Measurements from ENCODE around the gene SLC46A1. TPM values are rescaled to one million over a fixed set of nuclear protein-coding genes. Genes with fewer than 3 reads are reported as not detected.

The SLC46A1 gene
- total and polyA plus RNA-seq, 10 of the 15 experiments (the other 5 are each of a cell fraction or from before 2014, with no cell fraction given) = 1.7 to 6.9 (median 4.0) TPM

DNA sequence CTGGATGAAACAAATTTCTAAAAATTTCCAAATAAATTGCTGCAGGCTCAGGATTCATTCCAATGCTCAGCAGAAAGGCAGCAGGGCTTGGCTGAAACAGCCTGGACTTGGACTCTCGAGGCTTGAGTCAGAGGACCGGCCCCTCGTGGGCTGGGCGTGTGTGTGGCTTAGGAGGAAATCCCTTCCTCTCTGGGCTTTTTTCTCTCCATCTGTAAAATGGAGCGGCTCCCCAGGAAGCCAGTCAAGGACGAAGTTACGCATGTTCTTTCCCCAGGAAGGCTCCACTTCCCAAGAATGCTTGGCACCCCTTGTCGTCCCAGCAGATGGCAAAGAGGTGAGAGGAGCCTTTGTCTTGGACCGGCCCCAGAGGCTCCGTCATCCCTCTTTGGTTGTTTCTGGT is 13.5 kb downstream of the SLC46A1 start:
- ATAC-seq (no peak), FAIRE-seq (no peak), DNase-seq (ENCODE audit: low read depth, low spot score) (no peak)
- BruUV-seq (replicated peaks) = no TSS peak
- Histone ChIP-seq H4K20me1 (ENCODE audit: control insufficient read depth, insufficient read depth) (no peaks in the 10 kb centered on the region), H3K4me2 (ENCODE audit: control insufficient read depth, insufficient read depth) (no peak overlapping the region), H3K4me3 (no peak overlapping the region), H3K27me3 (replicated peaks in 1 of 2; ENCODE audit: control insufficient read depth in 2 of 2, insufficient read depth in 2 of 2, low read length in 1 of 2) (no peaks in the 10 kb centered on the region), H3K36me3 (ENCODE audit: control insufficient read depth in 2 of 2, insufficient read depth in 2 of 2, low read length in 1 of 2) (peaks cover 0 to 15% of the 10 kb centered on the region in 2 experiments; a peak in 3 of 4 replicates), H2AFZ (ENCODE audit: control insufficient read depth, low read depth, low read length) (no peak overlapping the region), H3K9me3 (replicated peaks; ENCODE audit: control insufficient read depth, insufficient read depth, low read length) (no peaks in the 10 kb centered on the region), H3K9ac (ENCODE audit: control insufficient read depth, insufficient read depth, low read length) (no peak overlapping the region), H3K27ac (ENCODE audit: control insufficient read depth, insufficient read depth) (no peak overlapping the region), H3K79me2 (ENCODE audit: control insufficient read depth, insufficient read depth, low read length) (no peaks in the 10 kb centered on the region), H3K4me1 (ENCODE audit: control insufficient read depth, insufficient read depth, low read length) (no peaks in the 10 kb centered on the region)
- POLR2A ChIA-PET = no interaction called here
- RAD21 ChIA-PET (ENCODE audit: unreplicated experiment) = no interaction called here
- CTCF ChIA-PET = interaction anchor here (1.7 kb wide), 1 partner anchor 24 kb away, joined by 5 read pairs; no protein-coding TSS in a partner anchor
- WGBS (ENCODE audit: insufficient coverage, insufficient replicate concordance, low lambda C conversion rate, missing lambda C conversion rate) = 98% methylated on average over 10 of the region's 10 CpGs
- intact Hi-C loops (cut with micrococcal nuclease; ENCODE audit: unreplicated experiment) (no loop called here), in situ Hi-C loops (cut with MboI) (no loop called here)
- TF ChIP-seq SMAD1 (IDR thresholded peaks at IDR 0.05; ENCODE audit: low read depth, partially characterized antibody) = no peak
- TF ChIP-seq DPF2 (IDR thresholded peaks at IDR 0.05) = no peak
- TF ChIP-seq HDGF (IDR thresholded peaks at IDR 0.05) = no peak
- no peak for TF ChIP-seq BACH1 (IDR thresholded peaks at IDR 0.05; ENCODE audit: borderline replicate concordance)
- no peak for TF ChIP-seq SIN3A (IDR thresholded peaks at IDR 0.05; ENCODE audit: low read depth, low read length)
- TF ChIP-seq NR2C2 (IDR thresholded peaks at IDR 0.05; ENCODE audit: borderline replicate concordance, control insufficient read depth, insufficient read length, low read depth) = no peak
- TF ChIP-seq EED (IDR thresholded peaks at IDR 0.05; ENCODE audit: low read depth) = no peak
- SMC1A ChIA-PET (ENCODE audit: uncharacterized antibody, unreplicated experiment) = no interaction called here

DNA sequence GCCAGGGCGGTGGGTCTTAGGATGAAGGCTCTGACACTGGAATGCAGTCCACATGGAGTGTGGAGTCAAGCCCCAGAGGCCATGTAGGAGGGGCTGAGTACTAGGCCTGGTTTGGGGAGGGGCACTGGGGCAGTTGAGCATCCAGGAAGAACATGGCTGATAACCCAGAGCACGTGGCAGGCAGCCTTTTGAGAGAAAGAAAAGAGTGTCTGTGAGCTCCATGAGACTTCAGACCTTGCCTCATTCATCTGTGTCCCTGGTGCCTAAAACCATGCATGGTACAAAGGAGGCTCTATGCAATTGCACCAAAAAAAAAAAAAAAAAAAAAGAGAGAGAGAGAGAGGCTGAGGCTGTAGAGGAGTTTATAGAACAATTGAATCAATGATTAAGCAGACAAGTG is 14.6 kb downstream of the SLC46A1 start:
- POLR2A ChIA-PET = interaction anchor here (0.7 kb wide), 1 partner anchor 318 kb away, joined by 4 read pairs; no protein-coding TSS in a partner anchor
- SMC1A ChIA-PET (ENCODE audit: uncharacterized antibody, unreplicated experiment) = interaction anchor here (0.5 to 1.4 kb wide), 3 partner anchors 18 to 140 kb away, joined by 3 to 4 read pairs (median 3); no protein-coding TSS in a partner anchor
- Histone ChIP-seq H3K4me1 (ENCODE audit: control insufficient read depth, insufficient read depth, low read length) (no peaks in the 10 kb centered on the region), H3K79me2 (ENCODE audit: control insufficient read depth, insufficient read depth, low read length) (no peaks in the 10 kb centered on the region), H3K4me2 (ENCODE audit: control insufficient read depth, insufficient read depth) (no peak overlapping the region), H2AFZ (ENCODE audit: control insufficient read depth, low read depth, low read length) (no peak overlapping the region), H3K36me3 (ENCODE audit: control insufficient read depth in 2 of 2, insufficient read depth in 2 of 2, low read length in 1 of 2) (peaks cover 0 to 15% of the 10 kb centered on the region in 2 experiments; a peak in 3 of 4 replicates), H4K20me1 (ENCODE audit: control insufficient read depth, insufficient read depth) (no peaks in the 10 kb centered on the region), H3K27ac (ENCODE audit: control insufficient read depth, insufficient read depth) (no peak overlapping the region), H3K9me3 (replicated peaks; ENCODE audit: control insufficient read depth, insufficient read depth, low read length) (no peaks in the 10 kb centered on the region), H3K27me3 (replicated peaks in 1 of 2; ENCODE audit: control insufficient read depth in 2 of 2, insufficient read depth in 2 of 2, low read length in 1 of 2) (no peaks in the 10 kb centered on the region), H3K4me3 (no peak overlapping the region), H3K9ac (ENCODE audit: control insufficient read depth, insufficient read depth, low read length) (no peak overlapping the region)
- CTCF ChIA-PET = interaction anchor here (1.7 kb wide), 1 partner anchor 25 kb away, joined by 5 read pairs; no protein-coding TSS in a partner anchor
- 78% methylated on average over 2 of the region's 2 CpGs for WGBS (ENCODE audit: insufficient coverage, insufficient replicate concordance, low lambda C conversion rate, missing lambda C conversion rate)
- FAIRE-seq (no peak), ATAC-seq (no peak), DNase-seq (ENCODE audit: low read depth, low spot score) (no peak)
- BruUV-seq (replicated peaks) = no TSS peak
- intact Hi-C loops (cut with micrococcal nuclease; ENCODE audit: unreplicated experiment) (no loop called here), in situ Hi-C loops (cut with MboI) (no loop called here)
- RAD21 ChIA-PET (ENCODE audit: unreplicated experiment) = interaction anchor here (0.6 kb wide), 1 partner anchor 129 kb away, joined by 4 read pairs; no protein-coding TSS in a partner anchor
- TF ChIP-seq ATF7 (IDR thresholded peaks at IDR 0.05; ENCODE audit: low read depth) = no peak
- TF ChIP-seq PML (IDR thresholded peaks at IDR 0.05; ENCODE audit: low read length) = no peak
- TF ChIP-seq EED (IDR thresholded peaks at IDR 0.05; ENCODE audit: low read depth) = no peak
- TF ChIP-seq RELA (IDR thresholded peaks at IDR 0.05; ENCODE audit: borderline replicate concordance, partially characterized antibody) = no peak
- no peak for TF ChIP-seq POLR2AphosphoS5 (IDR thresholded peaks at IDR 0.05; ENCODE audit: low read length)
- TF ChIP-seq STAT3 (IDR thresholded peaks at IDR 0.05; ENCODE audit: low read depth, low read length) = no peak
- TF ChIP-seq SMC3 (IDR thresholded peaks at IDR 0.05; ENCODE audit: borderline replicate concordance, low read length) = no peak
- no peak for TF ChIP-seq WRNIP1 (IDR thresholded peaks at IDR 0.05; ENCODE audit: borderline replicate concordance, low read depth, low read length)
- TF ChIP-seq YBX1 (IDR thresholded peaks at IDR 0.05) = no peak
- TF ChIP-seq TBL1XR1 (IDR thresholded peaks at IDR 0.05; ENCODE audit: low read depth, low read length) = no peak
- no peak for TF ChIP-seq POU2F2 (IDR thresholded peaks at IDR 0.05; ENCODE audit: borderline replicate concordance, low read depth, low read length)
- no peak for TF ChIP-seq ZNF217 (IDR thresholded peaks at IDR 0.05)
- TF ChIP-seq RB1 (IDR thresholded peaks at IDR 0.05; ENCODE audit: borderline replicate concordance) = no peak
- TF ChIP-seq SUPT20H (IDR thresholded peaks at IDR 0.05; ENCODE audit: borderline replicate concordance, control insufficient read depth, low read depth, low read length) = no peak
- no peak for TF ChIP-seq SMARCA5 (IDR thresholded peaks at IDR 0.05)
